K562 (cell line): Measurements from ENCODE around the gene HAUS1. TPM values are rescaled to one million over a fixed set of nuclear protein-coding genes. Genes with fewer than 3 reads are reported as not detected.

ENCODE experiments used
- ATAC-seq: fragments of 200-7000 bp; cut with Tn5 transposase; 3 replicates; pipeline ENCODE4 v1.9.1; 2020; ENCODE audit warnings: moderate library complexity
- BruUV-seq: library from RNA; stranded (reverse); fragments of 400-500 nt; replicated peaks from 2 replicates; lab custom pipeline; 2021; lab: Mats Ljungman, UMichigan
- CTCF ChIA-PET: fragments of 300-600 bp; formaldehyde crosslinking; extraction: SDS; loops from one replicate; lab custom pipeline; 2021; ENCODE audit warnings: low intra/inter-chr PET ratio; lab: Yijun Ruan, JAX
- POLR2A ChIA-PET: fragments of 300-600, 350-650 bp; sonication (Branson Sonifier 250); formaldehyde crosslinking; extraction: SDS; loops from one replicate; lab custom pipeline; 2021; ENCODE audit warnings: antibody characterized with exemption, inconsistent platforms; lab: Yijun Ruan, JAX
- DNase-seq, 4 experiments: peaks; one replicate each; pipeline versions ENCODE4 v3.0.0 to v3.0.0-alpha.2; 2011 to 2018; ENCODE audit warnings: low spot score in 3 of 4, mixed read lengths in 3 of 4; ENCODE audit errors: extremely low read depth in 1 of 4
- FAIRE-seq: peaks from 2 replicates; lab custom pipeline; 2011; peaks lifted over from hg19 to GRCh38; lab: Jason Lieb, UNC
- H2AFZ ChIP-seq: 2 replicates; pipeline ENCODE4 v1.6.0; 2011; ENCODE audit warnings: low read depth, low read length, control low read depth, inconsistent platforms
- H3K27ac ChIP-seq: fragments of 200-600 bp; 3 replicates; pipeline ENCODE4 v1.8.0; 2011; ENCODE audit warnings: low read depth, mild to moderate bottlenecking, control low read depth, inconsistent platforms, low read length, moderate library complexity, mixed read lengths; ENCODE audit errors: extremely low read depth
- H3K27me3 ChIP-seq, 2 experiments: fragments of 300-600 bp in 1 of 2; 2 replicates in 1 of 2; 3 replicates in 1 of 2; pipeline versions ENCODE4 v1.6.0 to v1.8.0; 2011; ENCODE audit warnings: inconsistent platforms in 2 of 2, low read length in 2 of 2, mild to moderate bottlenecking in 1 of 2, mixed read lengths in 1 of 2, moderate library complexity in 1 of 2; ENCODE audit not compliant: control insufficient read depth in 2 of 2, insufficient read depth in 2 of 2
- H3K36me3 ChIP-seq: fragments of 300-600 bp; 3 replicates; pipeline ENCODE4 v1.8.0; 2011; ENCODE audit warnings: mild to moderate bottlenecking, low read length, inconsistent platforms; ENCODE audit not compliant: control insufficient read depth, insufficient read depth
- H3K4me1 ChIP-seq, 2 experiments: fragments of 200-600 bp in 1 of 2; replicated peaks in 1 of 2; 2 replicates in 1 of 2; 3 replicates in 1 of 2; pipeline versions ENCODE4 v1.5.1 to v1.8.0; 2011; ENCODE audit warnings: inconsistent platforms in 2 of 2, low read length in 2 of 2, mild to moderate bottlenecking in 1 of 2, mixed read lengths in 1 of 2, moderate library complexity in 1 of 2; ENCODE audit not compliant: control insufficient read depth in 2 of 2, insufficient read depth in 2 of 2
- H3K4me2 ChIP-seq: 2 replicates; pipeline ENCODE4 v1.6.1; 2011; ENCODE audit warnings: low read length, control low read depth, inconsistent platforms, mixed read lengths; ENCODE audit not compliant: insufficient read depth
- H3K4me3 ChIP-seq: fragments of 200-600 bp; sonication (generic), shearing (Covaris generic); 2 replicates; pipeline ENCODE4 v1.5.1; 2016; ENCODE audit warnings: control low read depth, inconsistent platforms
- H3K79me2 ChIP-seq: fragments of 200-600 bp; 3 replicates; pipeline ENCODE4 v1.8.0; 2011; ENCODE audit warnings: low read length, inconsistent platforms; ENCODE audit not compliant: control insufficient read depth, insufficient read depth
- H3K9ac ChIP-seq, 2 experiments: 2 replicates each; pipeline versions ENCODE4 v1.6.0 to v1.6.1; 2011; ENCODE audit warnings: low read depth in 2 of 2, low read length in 2 of 2, control low read depth in 1 of 2, inconsistent platforms in 1 of 2, mild to moderate bottlenecking in 1 of 2, mixed read lengths in 1 of 2; ENCODE audit not compliant: insufficient read depth in 1 of 2
- H3K9me1 ChIP-seq: one replicate; pipeline ENCODE4 v1.6.0; 2011; ENCODE audit warnings: inconsistent platforms, mild to moderate bottlenecking, low read length, moderate library complexity; ENCODE audit not compliant: control insufficient read depth, insufficient read depth
- H3K9me3 ChIP-seq: replicated peaks from 2 replicates; pipeline ENCODE4 v1.5.1; 2011; ENCODE audit warnings: low read depth, low read length, inconsistent platforms; ENCODE audit not compliant: control insufficient read depth, insufficient read depth
- H4K20me1 ChIP-seq: replicated peaks from 2 replicates; pipeline ENCODE4 v1.6.1; 2011; ENCODE audit warnings: low read length, inconsistent platforms, mixed read lengths; ENCODE audit not compliant: control insufficient read depth, insufficient read depth
- E2F5 ChIP-seq: sonication (generic); formaldehyde crosslinking; IDR thresholded peaks from 2 replicates; pipeline ENCODE4 v1.8.0; 2022; ENCODE audit warnings: mild to moderate bottlenecking, missing genetic modification reagents
- ZBTB26 ChIP-seq: fragments of 450-650 bp; formaldehyde crosslinking; IDR thresholded peaks from 2 replicates; pipeline ENCODE4 v1.4.0; 2022; ENCODE audit warnings: missing genetic modification characterization
- WGBS: fragments of 100-300 bp; shearing (Covaris generic); methylation state at CpG from one replicate; pipeline ENCODE4 v1.1.6; 2016; ENCODE audit warnings: low coverage, mixed read lengths; ENCODE audit not compliant: insufficient coverage; ENCODE audit errors: missing lambda C conversion rate; 5-methylcytosine and 5-hydroxymethylcytosine counted together
- in situ Hi-C: fragments of 300-500 bp; cut with MboI; formaldehyde crosslinking; loops from 4 replicates; pipeline ENCODE4 v1.15.0; 2018; ENCODE audit warnings: inconsistent platforms, mixed read lengths
- intact Hi-C: fragments of 100-400 bp; cut with micrococcal nuclease; formaldehyde crosslinking; loops from 2 replicates; pipeline ENCODE4 v1.14.2; 2022
- polyA plus RNA-seq, 8 experiments: library from polyadenylated mRNA; depleted of rRNA in 4 of 8; stranded (reverse) in 5 of 8; unstranded in 3 of 8; fragments of >200 nt; fragmentation: Nextera tagmentation in 2 of 8; fragmentation: Illumina TruSeq in 1 of 8; extraction: Ambion mirVana in 2 of 8; extraction: Trizol in 1 of 8; gene quantifications; 2 replicates each; pipeline versions ENCODE4 v1.2.1 to v1.2.3, GENCODE V29; 2011 to 2014; ENCODE audit warnings: inconsistent platforms in 1 of 8, missing spikeins in 1 of 8
- total RNA-seq, 7 experiments: library from RNA; depleted of rRNA in 6 of 7; stranded (reverse); fragments of >200 nt in 6 of 7; fragmentation: Illumina TruSeq in 2 of 7; extraction: Trizol in 2 of 7; gene quantifications; 2 replicates each; pipeline versions ENCODE4 v1.2.1 to v1.2.3, GENCODE V29; 2011 to 2021; ENCODE audit warnings: low replicate concordance in 1 of 7

HAUS1 gene
- total and polyA plus RNA-seq, 9 of the 15 experiments (the other 6 are each of a cell fraction or from before 2014, with no cell fraction given): 45.6 to 135 (median 76.3) TPM

- no peaks in the 10 kb centered on the region for H3K36me3 ChIP-seq
- no peaks in the 10 kb centered on the region for H3K9me3 ChIP-seq
- FAIRE-seq (no peak), DNase-seq (no peak), ATAC-seq (no peak)
- no peaks in the 10 kb centered on the region for H3K27me3 ChIP-seq
- TF ChIP-seq ZBTB26 (CRISPR knock-in tag): no peak
- TF ChIP-seq E2F5 (CRISPR knock-in tag): no peak
- no peak overlapping the region for H3K4me2 ChIP-seq
- ChIA-PET CTCF (no interaction called here), POLR2A (no interaction called here)
- 29% methylated on average over 1 of the region's 3 CpGs for WGBS
- no peaks in the 10 kb centered on the region for H4K20me1 ChIP-seq
- in situ Hi-C loops: no loop called here
- no peak overlapping the region; the same call in 1 of the 2 replicates for H2AFZ ChIP-seq
- H3K79me2 ChIP-seq: no peaks in the 10 kb centered on the region
- H3K4me3 ChIP-seq: no peak overlapping the region
- no TSS peak for BruUV-seq
- intact Hi-C loops: no loop called here
- no peak overlapping the region for H3K27ac ChIP-seq
- H3K9me1 ChIP-seq: no peaks in the 10 kb centered on the region
- H3K9ac ChIP-seq: no peak overlapping the region
- peaks cover 34 to 40% of the 10 kb centered on the region in 2 experiments; a peak in 4 of 5 replicates for H3K4me1 ChIP-seq
These were observed 52.0 kb downstream of the HAUS1 start for GRCh38 chr18:46156124-46156745.
